RWPE2 (cell line): ENCODE data around the gene BAZ1B.
"Not testable (repeated sequence)": the region's sequence is repeated elsewhere in the genome, so short reads cannot be mapped to it uniquely, and the experiment has no call there.

ENCODE experiments used
- ATAC-seq: fragments of 200-7000 bp; cut with Tn5 transposase; 3 replicates; pipeline ENCODE4 v1.9.1; 2021; ENCODE audit warnings: low read depth
- DNase-seq: peaks from one replicate; pipeline ENCODE4 v3.0.0-alpha.2; 2020; ENCODE audit warnings: low spot score
- H3K27ac ChIP-seq: fragments of 450-650 bp; 2 replicates; pipeline ENCODE4 v1.5.1; 2017; ENCODE audit warnings: mild to moderate bottlenecking; ENCODE audit not compliant: poor library complexity, severe bottlenecking
- H3K27me3 ChIP-seq: fragments of 250-450 bp; sonication (Bioruptor Pico); 2 replicates; pipeline ENCODE4 v1.5.1; 2021; ENCODE audit warnings: mild to moderate bottlenecking, moderate library complexity; ENCODE audit not compliant: insufficient read depth, poor library complexity, severe bottlenecking
- H3K36me3 ChIP-seq: fragments of 250-450 bp; sonication (Bioruptor Pico); 2 replicates; pipeline ENCODE4 v1.5.1; 2020; ENCODE audit warnings: low read depth, mild to moderate bottlenecking, moderate library complexity
- H3K4me1 ChIP-seq: fragments of 250-450 bp; sonication (Bioruptor Pico); 2 replicates; pipeline ENCODE4 v1.5.1; 2021; ENCODE audit warnings: mild to moderate bottlenecking, moderate library complexity; ENCODE audit not compliant: insufficient read depth, poor library complexity, severe bottlenecking
- H3K4me3 ChIP-seq: fragments of 250-450 bp; sonication (Bioruptor Pico); 2 replicates; pipeline ENCODE4 v1.5.1; 2021; ENCODE audit warnings: mild to moderate bottlenecking, moderate library complexity; ENCODE audit not compliant: severe bottlenecking
- H3K9me3 ChIP-seq: fragments of 250-450 bp; sonication (Bioruptor Pico); 2 replicates; pipeline ENCODE4 v1.5.1; 2021; ENCODE audit warnings: mild to moderate bottlenecking, moderate library complexity; ENCODE audit not compliant: severe bottlenecking
- TF ChIP-seq, protein P1 (sequence below): fragments of 450-650 bp; IDR thresholded peaks from one replicate; pipeline ENCODE4 v1.5.1; 2017; ENCODE audit warnings: mild to moderate bottlenecking, moderate library complexity; ENCODE audit not compliant: poor library complexity, severe bottlenecking

The BAZ1B gene

DNA sequence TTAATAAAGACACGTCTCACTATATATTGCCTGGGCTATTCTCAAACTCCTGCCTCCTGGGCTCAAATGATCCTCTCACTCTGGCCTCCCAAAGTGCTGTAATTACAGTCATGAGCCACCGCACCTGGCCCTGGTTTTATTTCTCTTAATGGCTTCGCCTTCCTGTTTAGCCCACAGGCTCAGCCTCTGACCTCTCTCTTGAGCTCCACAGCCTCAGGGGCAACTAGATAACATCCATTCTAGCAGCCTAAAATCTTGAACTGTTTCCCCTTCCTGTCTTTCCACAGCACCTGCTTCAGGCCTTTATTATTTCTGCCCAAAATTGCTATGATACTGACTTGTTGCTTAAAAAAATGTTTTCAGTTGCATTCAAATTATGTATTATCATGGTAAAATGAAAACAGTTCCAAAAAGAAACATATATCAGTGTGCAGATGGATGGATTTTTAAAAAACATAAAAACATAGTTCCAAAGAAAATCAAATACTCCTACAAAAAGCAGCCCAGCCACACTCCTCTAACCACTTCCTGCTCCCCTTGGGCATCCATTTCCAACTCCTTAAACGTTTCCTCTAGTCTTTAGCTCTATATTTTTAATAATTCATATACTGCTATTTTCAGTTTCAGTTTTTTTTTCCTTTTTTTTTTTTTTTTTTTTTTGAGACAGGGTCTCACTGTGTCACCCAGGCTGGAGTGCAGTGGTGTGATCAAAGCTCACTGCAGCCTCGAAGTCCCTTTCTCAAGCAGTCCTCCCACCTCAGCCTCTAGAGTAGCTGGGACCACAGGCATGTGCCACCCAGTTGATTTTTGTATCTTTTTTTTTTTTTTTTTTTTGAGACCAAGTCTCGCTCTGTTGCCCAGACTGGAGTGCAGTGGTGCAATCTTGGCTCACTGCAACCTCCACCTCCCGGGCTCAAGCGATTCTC lies 5.1 kb upstream of the BAZ1B start:
- H3K36me3 ChIP-seq: no peaks in the 10 kb centered on the region
- no peak for DNase-seq
- no peaks in the 10 kb centered on the region for H3K9me3 ChIP-seq
- TF ChIP-seq, protein P1, sequence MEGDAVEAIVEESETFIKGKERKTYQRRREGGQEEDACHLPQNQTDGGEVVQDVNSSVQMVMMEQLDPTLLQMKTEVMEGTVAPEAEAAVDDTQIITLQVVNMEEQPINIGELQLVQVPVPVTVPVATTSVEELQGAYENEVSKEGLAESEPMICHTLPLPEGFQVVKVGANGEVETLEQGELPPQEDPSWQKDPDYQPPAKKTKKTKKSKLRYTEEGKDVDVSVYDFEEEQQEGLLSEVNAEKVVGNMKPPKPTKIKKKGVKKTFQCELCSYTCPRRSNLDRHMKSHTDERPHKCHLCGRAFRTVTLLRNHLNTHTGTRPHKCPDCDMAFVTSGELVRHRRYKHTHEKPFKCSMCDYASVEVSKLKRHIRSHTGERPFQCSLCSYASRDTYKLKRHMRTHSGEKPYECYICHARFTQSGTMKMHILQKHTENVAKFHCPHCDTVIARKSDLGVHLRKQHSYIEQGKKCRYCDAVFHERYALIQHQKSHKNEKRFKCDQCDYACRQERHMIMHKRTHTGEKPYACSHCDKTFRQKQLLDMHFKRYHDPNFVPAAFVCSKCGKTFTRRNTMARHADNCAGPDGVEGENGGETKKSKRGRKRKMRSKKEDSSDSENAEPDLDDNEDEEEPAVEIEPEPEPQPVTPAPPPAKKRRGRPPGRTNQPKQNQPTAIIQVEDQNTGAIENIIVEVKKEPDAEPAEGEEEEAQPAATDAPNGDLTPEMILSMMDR: no peak
- H3K27me3 ChIP-seq: no peaks in the 10 kb centered on the region
- H3K4me1 ChIP-seq: no peaks in the 10 kb centered on the region
- H3K4me3 ChIP-seq: no peak overlapping the region
- ATAC-seq: no peak
- no peak overlapping the region for H3K27ac ChIP-seq

- not testable (repeated sequence) for ATAC-seq, H3K4me3 ChIP-seq, DNase-seq, H3K27me3 ChIP-seq, H3K36me3 ChIP-seq, H3K9me3 ChIP-seq, H3K27ac ChIP-seq, H3K4me1 ChIP-seq
These were observed 4.0 kb upstream of the BAZ1B start for GRCh38 chr7:73526158-73526494.

- no peak for DNase-seq
- TF ChIP-seq, protein P1: no peak
- peak; percentile 54 for ATAC-seq
- Histone ChIP-seq H3K27ac (peak overlapping the region; percentile 70), H3K36me3 (peaks cover 42% of the 10 kb centered on the region), H3K4me3 (peak overlapping the region; percentile 82), H3K4me1 (peaks cover 12% of the 10 kb centered on the region), H3K27me3 (no peaks in the 10 kb centered on the region), H3K9me3 (no peaks in the 10 kb centered on the region)
These were observed 423 bp downstream of the BAZ1B start for GRCh38 chr7:73521636-73522104.

GRCh38 chr7:73520673-73521635 lies 1.1 kb downstream of the BAZ1B start:
- Histone ChIP-seq H3K4me3 (peak overlapping the region; percentile 82), H3K4me1 (peaks cover 12% of the 10 kb centered on the region), H3K27me3 (no peaks in the 10 kb centered on the region), H3K36me3 (peaks cover 50% of the 10 kb centered on the region), H3K9me3 (no peaks in the 10 kb centered on the region), H3K27ac (peak overlapping the region; percentile 70)
- DNase-seq: no peak
- no peak for ATAC-seq
- TF ChIP-seq, protein P1: no peak
